HG02852 (cell line): ENCODE results near the gene NEDD4L.
"Not testable (repeated sequence)": the region's sequence is repeated elsewhere in the genome, so short reads cannot be mapped to it uniquely, and the experiment has no call there.

ENCODE experiments used
- ATAC-seq: cut with Tn5 transposase; IDR thresholded peaks from one replicate; pipeline ENCODE4 v1.9.1; 2021; ENCODE audit warnings: mild to moderate bottlenecking, moderate library complexity; ENCODE audit not compliant: unreplicated experiment

NEDD4L gene

GRCh38 chr18:58043491-58044369, at the start of gene NEDD4L:
NEDD4L (plus strand) TSS chr18:58044226; CDS start chr18:58044661, 435 bp downstream.
- peak; percentile 79 for ATAC-seq

GRCh38 chr18:57995331-57995730, 48.7 kb upstream of the NEDD4L start:
- ATAC-seq: no peak

GRCh38 chr18:57996894-57997293, 47.1 kb upstream of the NEDD4L start:
- ATAC-seq: not testable (repeated sequence)

GRCh38 chr18:57997820-57998219, 46.2 kb upstream of the NEDD4L start:
- no peak for ATAC-seq

- no peak for ATAC-seq
Measured at GRCh38 chr18:57998461-57998860, 45.6 kb upstream of the NEDD4L start.

GRCh38 chr18:58004317-58004716, 39.7 kb upstream of the NEDD4L start:
- no peak for ATAC-seq

- ATAC-seq: no peak
Measured at GRCh38 chr18:58005011-58005410, 39.0 kb upstream of the NEDD4L start.

- ATAC-seq: no peak
Measured at GRCh38 chr18:58005885-58006523, 38.0 kb upstream of the NEDD4L start.

- ATAC-seq: no peak
Measured at GRCh38 chr18:58009166-58009565, 34.9 kb upstream of the NEDD4L start.

GRCh38 chr18:58010265-58010664, 33.8 kb upstream of the NEDD4L start:
- ATAC-seq: no peak

GRCh38 chr18:58012356-58012755, 31.7 kb upstream of the NEDD4L start:
- no peak for ATAC-seq

- ATAC-seq: no peak
Measured at GRCh38 chr18:58013241-58014211, 30.5 kb upstream of the NEDD4L start.

GRCh38 chr18:58015065-58015780, 28.8 kb upstream of the NEDD4L start:
- peak; percentile 100 for ATAC-seq

- ATAC-seq: no peak
Measured at GRCh38 chr18:58017267-58017666, 26.8 kb upstream of the NEDD4L start.

- no peak for ATAC-seq
Measured at GRCh38 chr18:58020567-58021107, 23.4 kb upstream of the NEDD4L start.

- ATAC-seq: no peak
Measured at GRCh38 chr18:58021504-58021903, 22.5 kb upstream of the NEDD4L start.

GRCh38 chr18:58023108-58023507, 20.9 kb upstream of the NEDD4L start:
- no peak for ATAC-seq

GRCh38 chr18:58024139-58024538, 19.9 kb upstream of the NEDD4L start:
- ATAC-seq: no peak

GRCh38 chr18:58025205-58025604, 18.8 kb upstream of the NEDD4L start:
- no peak for ATAC-seq

GRCh38 chr18:58025733-58026132, 18.3 kb upstream of the NEDD4L start:
- no peak for ATAC-seq
